ENCODE results near the gene SLC1A4.

- no peak for TF ChIP-seq EZH2 (IDR thresholded peaks at IDR 0.05; ENCODE audit: insufficient read depth, low read length)
- TF ChIP-seq CTCF (IDR thresholded peaks at IDR 0.05; ENCODE audit: insufficient read depth, low read depth, low read length): no peak
These were observed 7.7 kb downstream of the SLC1A4 start for GRCh38 chr2:64996871-64997307.
